HG03135 (cell line): ENCODE measurements around the gene OSER1.
"Not testable (repeated sequence)": the region's sequence is repeated elsewhere in the genome, so short reads cannot be mapped to it uniquely, and the experiment has no call there.

Experiments used
- ATAC-seq: cut with Tn5 transposase; IDR thresholded peaks from one replicate; pipeline ENCODE4 v1.9.1; 2021; ENCODE audit warnings: mild to moderate bottlenecking, moderate library complexity; ENCODE audit not compliant: unreplicated experiment

The OSER1 gene

GRCh38 chr20:44204156-44204831 is 6.3 kb downstream of the OSER1 start:
- no peak for ATAC-seq

- no peak for ATAC-seq
Measured at GRCh38 chr20:44203161-44203560, 7.4 kb downstream of the OSER1 start.

GRCh38 chr20:44200983-44201382 is 9.6 kb downstream of the OSER1 start:
- ATAC-seq: no peak

DNA sequence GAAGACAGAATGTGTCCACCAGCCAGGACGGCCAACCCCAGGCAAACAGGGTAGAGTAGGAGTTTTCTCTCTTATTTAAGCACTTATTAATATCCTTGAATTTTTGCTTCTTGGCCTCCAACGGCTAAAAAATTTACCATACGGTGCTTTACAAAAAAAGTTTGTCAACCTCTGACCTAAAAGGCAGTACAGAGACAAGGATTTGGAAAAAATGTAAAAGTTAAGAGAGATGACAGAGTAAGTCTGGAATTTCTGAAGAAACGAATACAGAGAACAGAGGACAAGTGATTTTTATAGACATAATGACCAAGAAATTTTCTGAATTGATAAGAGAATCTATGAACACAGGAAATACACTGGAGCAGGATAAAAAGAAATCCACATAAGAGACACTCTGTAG is 10.2 kb downstream of the OSER1 start:
- ATAC-seq: no peak

DNA sequence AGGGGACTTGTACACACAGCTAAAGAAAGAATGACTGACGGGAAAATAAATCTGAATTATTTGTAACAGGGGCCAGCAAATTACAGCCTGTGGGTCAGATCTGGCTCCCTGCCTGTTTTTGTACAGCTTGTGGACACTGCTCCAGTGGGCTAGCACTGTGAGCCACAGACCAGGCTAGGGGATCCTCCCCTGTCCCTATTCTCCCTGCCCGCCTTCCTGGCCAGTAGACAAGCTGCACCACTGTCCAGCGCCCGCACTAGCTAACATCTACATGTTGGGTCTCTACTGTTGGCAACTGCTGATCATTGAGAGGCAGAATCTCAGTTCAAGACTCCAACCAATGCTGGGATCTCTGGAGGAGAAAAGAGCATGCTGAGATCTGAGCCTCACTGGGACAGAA is 10.7 kb downstream of the OSER1 start:
- ATAC-seq: no peak

DNA sequence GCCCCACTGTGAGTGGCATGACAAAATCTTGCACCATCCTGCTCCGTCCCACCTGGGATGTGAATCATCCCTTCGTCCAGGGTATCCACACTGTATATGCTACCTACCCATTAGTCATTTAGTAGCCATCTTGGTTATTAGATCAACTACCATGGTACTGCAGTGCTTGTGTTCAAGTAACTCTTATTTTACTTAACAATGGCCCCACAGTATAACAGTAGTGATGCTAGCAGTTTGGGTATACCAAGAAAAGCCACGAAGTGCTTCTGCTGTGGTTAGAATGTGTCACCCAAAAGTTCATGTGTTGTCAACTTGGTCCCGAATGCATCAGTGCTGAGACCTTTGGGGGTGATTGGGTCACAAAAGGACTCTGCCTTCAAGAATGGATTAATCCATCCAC is 11.7 kb downstream of the OSER1 start:
- no peak for ATAC-seq

DNA sequence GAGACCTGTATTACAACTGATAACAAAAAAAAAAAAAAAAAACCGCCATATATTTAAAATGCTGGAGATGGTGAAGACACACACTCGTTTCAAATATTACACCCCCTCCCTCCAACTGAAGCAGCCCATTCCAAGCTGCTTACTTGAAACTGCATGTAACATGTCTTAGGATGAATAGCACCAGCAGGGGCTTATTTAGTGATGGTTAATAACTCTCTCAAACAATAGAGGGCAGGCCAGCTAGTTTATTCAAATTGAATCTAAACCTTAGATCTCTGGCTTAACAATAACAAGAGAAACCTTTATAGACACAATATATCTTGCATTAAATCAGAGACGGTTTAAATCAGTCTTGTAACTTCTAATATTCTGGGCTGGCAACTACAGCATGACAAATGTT is 14.3 kb downstream of the OSER1 start:
- ATAC-seq: no peak

DNA sequence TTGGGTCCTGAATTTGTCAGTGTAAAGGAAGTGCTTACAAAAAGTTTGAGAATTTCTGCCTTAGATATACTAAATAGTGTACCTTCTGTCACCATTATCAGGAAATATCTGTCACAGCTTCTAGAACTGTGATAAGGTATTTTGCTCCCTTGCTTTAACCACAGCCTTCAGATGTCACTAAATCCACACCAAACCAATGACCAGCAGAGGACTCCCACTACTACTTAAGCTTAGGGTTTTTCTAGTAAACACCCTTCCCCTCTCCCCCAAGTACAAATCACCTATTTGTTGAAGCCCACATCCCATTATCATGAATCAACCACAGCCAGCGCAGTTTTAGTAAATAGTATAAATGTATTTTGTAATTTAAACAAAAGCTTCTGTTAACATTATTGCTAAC is 15.0 kb downstream of the OSER1 start:
- ATAC-seq: no peak

DNA sequence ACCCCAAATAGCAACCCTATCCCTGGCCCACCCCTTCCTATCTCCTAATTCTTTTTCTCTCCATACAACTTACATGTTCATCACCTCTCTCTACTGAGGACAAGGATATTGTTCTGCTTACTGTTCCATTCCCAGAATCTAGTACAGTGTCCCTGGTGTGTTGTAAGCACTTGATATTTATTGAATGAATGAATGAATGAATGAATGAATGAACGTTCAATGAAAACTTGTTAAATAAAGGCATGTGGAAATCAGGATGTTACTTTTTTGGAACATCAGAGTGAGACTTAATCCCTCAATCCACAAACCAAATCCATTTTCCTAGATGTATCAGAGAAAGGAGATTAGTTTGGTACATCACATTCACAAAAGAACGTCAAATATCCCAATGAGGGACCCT is 16.8 kb downstream of the OSER1 start:
- ATAC-seq: no peak

- ATAC-seq: not testable (repeated sequence)
Measured at GRCh38 chr20:44191640-44192039, 18.9 kb downstream of the OSER1 start.

GRCh38 chr20:44190197-44190852 is 20.2 kb downstream of the OSER1 start:
- not testable (repeated sequence) for ATAC-seq

DNA sequence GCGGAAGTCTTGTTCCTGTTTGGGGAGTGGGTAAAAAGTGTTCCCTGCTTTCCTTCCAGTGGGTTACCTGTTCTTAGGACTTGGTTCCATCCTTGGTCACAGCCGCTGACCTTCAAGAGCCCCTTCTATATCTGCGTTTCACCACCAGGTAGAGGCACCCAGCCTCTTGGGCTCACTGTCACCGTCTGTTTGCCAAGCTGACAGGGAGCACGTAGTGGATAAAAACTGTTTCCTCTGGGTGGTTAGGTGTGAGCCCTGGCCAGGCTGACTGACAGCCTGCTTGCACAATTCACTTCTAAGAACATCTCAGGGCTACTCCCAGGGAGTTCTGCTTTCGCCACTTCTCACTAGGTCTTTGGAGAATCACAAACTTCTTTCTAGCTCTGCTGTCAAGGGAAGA is 21.8 kb downstream of the OSER1 start:
- ATAC-seq: no peak

- no peak for ATAC-seq
Measured at GRCh38 chr20:44187772-44188709, 22.5 kb downstream of the OSER1 start.

GRCh38 chr20:44187054-44187771 is 23.4 kb downstream of the OSER1 start, which contains the start of gene JPH2:
Gene JPH2, minus strand, starts transcription at chr20:44187188. Its CDS starts 483 bp downstream, at chr20:44186705.
- no peak for ATAC-seq

DNA sequence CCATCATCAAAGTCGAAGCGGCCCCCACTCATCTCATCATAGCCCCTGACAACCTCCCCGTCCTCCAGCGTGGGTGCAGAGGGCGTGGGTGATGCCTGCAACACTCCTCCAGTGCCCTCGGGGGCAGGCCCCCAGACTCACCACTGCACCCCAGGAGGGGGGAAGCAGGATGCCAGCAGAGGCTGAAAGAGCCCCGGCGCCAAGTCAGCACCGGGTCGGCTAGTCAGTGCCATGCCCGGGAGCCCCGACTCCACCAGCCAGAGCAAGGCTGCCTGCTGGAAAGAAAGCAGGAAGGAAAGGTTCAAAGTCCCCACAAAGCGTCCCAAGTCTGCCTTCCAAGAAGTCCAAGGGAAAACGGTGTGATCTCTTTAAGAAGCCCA is 23.9 kb downstream of the OSER1 start:
- ATAC-seq: no peak

DNA sequence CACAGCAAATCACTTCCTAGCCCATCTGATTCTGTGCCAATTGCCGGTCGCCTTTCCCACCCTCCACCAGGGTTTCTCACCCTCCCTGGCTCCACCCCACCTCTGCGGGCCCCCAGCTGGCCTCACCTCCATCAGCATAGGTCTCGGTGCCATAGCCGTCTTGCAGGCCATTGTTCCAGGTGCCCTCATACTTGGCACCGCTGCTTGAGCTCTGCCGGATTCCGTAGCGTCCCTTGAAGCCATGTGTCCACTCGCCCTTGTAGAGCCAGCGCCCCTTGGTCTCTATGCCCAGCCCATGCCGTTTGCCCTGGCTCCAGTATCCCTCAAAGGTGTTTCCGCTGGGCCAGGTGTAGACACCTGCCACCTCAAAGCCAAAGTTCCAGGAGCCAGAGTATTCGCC is 24.4 kb downstream of the OSER1 start:
- ATAC-seq: no peak

DNA sequence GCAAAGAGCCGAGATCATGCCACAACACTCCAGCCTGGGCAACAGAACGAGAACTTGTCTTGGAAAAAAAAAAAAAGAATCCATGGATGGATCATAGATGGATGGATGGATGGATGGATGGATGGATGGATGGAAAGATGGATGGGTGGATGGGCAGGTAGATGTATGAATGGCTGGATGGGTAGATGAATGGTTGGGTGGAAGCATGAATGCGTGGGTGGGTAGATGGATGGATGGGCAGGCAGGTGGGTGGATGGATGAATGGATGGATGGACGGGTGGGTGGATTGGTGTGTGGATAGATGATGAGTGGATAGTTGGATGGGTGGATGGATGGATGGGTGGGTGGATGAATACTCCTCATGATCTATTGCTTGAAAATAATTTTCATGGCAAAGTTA is 25.0 kb downstream of the OSER1 start:
- ATAC-seq: no peak

GRCh38 chr20:44183282-44183681 is 27.3 kb downstream of the OSER1 start:
- ATAC-seq: no peak

DNA sequence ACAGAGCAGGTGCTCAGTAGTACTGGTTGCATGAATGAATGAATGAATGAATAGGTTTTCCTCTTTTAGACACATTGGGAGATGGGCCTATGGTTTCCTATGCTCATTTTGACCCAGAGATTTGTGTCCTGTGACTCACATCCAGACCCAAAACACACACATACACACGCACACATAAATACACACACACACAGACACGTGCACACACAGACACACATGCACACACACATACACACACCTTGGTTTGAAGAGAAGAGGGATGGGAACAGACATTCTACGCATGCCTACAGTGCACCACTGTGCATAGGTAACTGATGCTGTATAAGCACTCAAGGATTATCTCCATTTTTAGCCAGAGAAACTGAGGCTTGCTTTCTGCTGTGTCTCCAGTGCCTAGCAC is 27.7 kb downstream of the OSER1 start:
- no peak for ATAC-seq

GRCh38 chr20:44182135-44182765 is 28.3 kb downstream of the OSER1 start:
- ATAC-seq: no peak

GRCh38 chr20:44181611-44182010 is 29.0 kb downstream of the OSER1 start:
- no peak for ATAC-seq
